ES-I3 (cell line): Measurements from ENCODE around the gene PDCD2.
"Not testable (repeated sequence)": the region's sequence is repeated elsewhere in the genome, so short reads cannot be mapped to it uniquely, and the experiment has no call there.

Experiments
- H3K36me3 ChIP-seq: 2 replicates; pipeline ENCODE4 v1.6.1; 2013; ENCODE audit warnings: mild to moderate bottlenecking, low read length, control low read depth, moderate library complexity; ENCODE audit not compliant: insufficient read depth
- H3K4me1 ChIP-seq: 2 replicates; pipeline ENCODE4 v1.6.1; 2013; ENCODE audit warnings: mild to moderate bottlenecking, control low read depth, low read length; ENCODE audit not compliant: insufficient read depth
- H3K9ac ChIP-seq: 2 replicates; pipeline ENCODE4 v1.6.1; 2013; ENCODE audit warnings: low read depth, mild to moderate bottlenecking, low read length, moderate library complexity
- H3K9me3 ChIP-seq: 2 replicates; pipeline ENCODE4 v1.6.1; 2013; ENCODE audit warnings: mild to moderate bottlenecking, low read length, moderate library complexity; ENCODE audit not compliant: control insufficient read depth, insufficient read depth

The PDCD2 gene

DNA sequence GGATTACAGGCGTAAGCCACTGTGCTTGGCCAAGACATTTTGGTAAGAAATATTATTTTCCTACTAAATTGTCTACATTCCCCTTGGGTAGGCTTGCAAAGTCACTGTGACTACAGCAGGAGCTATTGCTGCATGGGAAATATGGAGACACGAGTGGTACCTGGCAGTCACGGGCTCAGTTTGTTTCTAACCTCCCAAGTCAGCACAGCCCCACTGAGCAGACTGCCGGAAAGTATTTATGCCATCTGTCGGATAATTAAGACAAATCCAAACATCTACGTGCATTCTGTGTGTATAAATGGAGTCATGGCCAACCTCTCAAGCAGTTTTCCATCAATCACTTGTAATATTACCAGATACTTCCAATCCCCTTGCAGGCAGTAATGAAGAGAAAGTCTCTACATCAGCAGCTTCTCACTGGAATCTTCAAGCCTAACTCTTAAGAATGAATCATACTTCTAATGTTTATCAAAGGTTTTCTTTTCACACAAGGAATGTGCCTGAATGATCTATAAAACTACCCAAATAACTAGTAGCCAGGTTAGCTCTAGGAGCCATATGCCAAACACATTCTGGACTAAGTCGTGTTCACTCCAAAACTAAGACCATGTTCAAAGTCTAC is 51.5 kb downstream of the PDCD2 start:
- H3K9ac ChIP-seq = no peak overlapping the region
- no peaks in the 10 kb centered on the region for H3K4me1 ChIP-seq
- H3K9me3 ChIP-seq = no peaks in the 10 kb centered on the region
- H3K36me3 ChIP-seq = peaks cover 15% of the 10 kb centered on the region

DNA sequence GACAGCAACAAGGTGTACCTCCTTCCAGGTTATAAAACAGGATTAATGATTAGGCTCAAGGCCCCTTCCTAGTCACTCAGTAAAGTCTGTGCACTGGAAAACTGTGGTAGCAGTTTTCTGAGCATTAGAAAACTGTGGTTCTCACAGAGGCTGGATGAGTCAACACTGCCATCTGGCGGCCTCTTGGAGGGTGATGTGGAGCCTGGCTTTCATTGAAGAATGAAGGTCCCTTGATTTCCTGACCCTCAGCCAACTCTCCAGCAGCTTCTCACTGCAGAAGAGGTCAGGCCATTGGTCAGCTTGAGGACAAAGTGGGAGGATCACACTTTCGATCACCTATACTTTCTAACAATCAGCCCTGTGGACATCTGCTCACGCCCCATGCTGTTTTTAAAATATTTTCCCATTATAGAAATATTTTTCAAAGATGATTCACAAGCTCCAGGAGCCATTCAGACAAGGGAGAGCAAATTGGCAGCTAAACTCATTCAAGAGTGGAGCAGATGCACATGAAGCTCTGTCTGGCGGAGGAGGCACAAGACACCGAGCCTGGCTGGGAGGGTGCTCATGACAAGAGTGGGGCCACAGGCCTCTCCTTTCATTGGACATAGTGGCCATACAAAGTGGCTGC is 54.5 kb downstream of the PDCD2 start:
- H3K36me3 ChIP-seq = no peaks in the 10 kb centered on the region; the same call in 1 of the 2 replicates
- no peaks in the 10 kb centered on the region for H3K9me3 ChIP-seq
- no peak overlapping the region for H3K9ac ChIP-seq
- H3K4me1 ChIP-seq = no peaks in the 10 kb centered on the region

DNA sequence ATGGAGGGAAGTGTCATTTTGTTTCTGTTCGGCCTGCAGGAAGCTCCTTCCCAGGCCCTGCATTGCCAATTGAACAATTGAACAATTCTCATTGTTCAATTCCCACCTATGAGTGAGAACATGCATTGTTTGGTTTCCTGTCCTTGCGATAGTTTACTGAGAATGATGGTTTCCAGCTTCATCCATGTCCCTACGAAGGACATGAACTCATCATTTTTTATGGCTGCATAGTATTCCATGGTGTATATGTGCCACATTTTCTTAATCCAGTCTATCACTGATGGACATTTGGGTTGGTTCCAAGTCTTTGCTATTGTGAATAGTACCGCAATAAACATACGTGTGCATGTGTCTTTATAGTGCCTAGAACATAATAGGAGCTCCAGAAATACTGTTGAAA is 56.4 kb downstream of the PDCD2 start:
- not testable (repeated sequence) for H3K9ac ChIP-seq, H3K9me3 ChIP-seq, H3K4me1 ChIP-seq, H3K36me3 ChIP-seq

DNA sequence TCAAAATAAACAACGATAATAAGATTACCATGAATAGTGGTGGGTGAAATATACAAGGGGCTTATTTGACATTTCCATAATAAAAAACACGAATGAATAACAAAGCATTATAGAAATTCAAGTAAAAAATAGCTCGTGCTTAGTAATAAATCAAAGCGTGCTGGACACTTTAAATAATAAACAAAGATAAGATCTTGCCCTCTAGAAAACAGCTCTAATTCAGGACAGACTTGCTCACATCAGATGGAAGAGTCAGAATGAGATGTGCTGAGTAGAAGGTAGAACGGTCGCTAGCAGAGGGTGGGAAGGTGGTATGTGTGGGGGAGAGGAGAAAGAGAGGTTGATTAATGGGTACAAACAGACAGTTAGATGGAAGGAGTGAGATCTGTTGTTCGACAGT is 58.6 kb downstream of the PDCD2 start:
- Histone ChIP-seq H3K9ac (no peak overlapping the region), H3K4me1 (no peaks in the 10 kb centered on the region), H3K36me3 (no peaks in the 10 kb centered on the region), H3K9me3 (no peaks in the 10 kb centered on the region)
